ENCODE data around the gene RHOG.

Gene RHOG

GRCh38 chr11:3859373-3859881, 18.7 kb upstream of the RHOG start:
- DNase-seq (ENCODE audit: low spot score): no peak

GRCh38 chr11:3857628-3858027, 16.9 kb upstream of the RHOG start:
- DNase-seq (ENCODE audit: low spot score): no peak

GRCh38 chr11:3856856-3857553, 16.2 kb upstream of the RHOG start:
- no peak for DNase-seq (ENCODE audit: low spot score)

GRCh38 chr11:3855808-3856491, 15.2 kb upstream of the RHOG start:
- peak; percentile 27 for DNase-seq (ENCODE audit: low spot score)

- DNase-seq (ENCODE audit: low spot score): peak; percentile 94
Observed at GRCh38 chr11:3854977-3855807, 14.4 kb upstream of the RHOG start, which contains the start of gene STIM1. STIM1 (plus strand) TSS chr11:3855664; CDS start chr11:3856271, 607 bp downstream.

GRCh38 chr11:3854660-3854976, 13.9 kb upstream of the RHOG start:
- DNase-seq (ENCODE audit: low spot score): no peak

- no peak for DNase-seq (ENCODE audit: low spot score)
Observed at GRCh38 chr11:3853899-3854659, 13.3 kb upstream of the RHOG start.

GRCh38 chr11:3853545-3853842, 12.7 kb upstream of the RHOG start:
- no peak for DNase-seq (ENCODE audit: low spot score)

GRCh38 chr11:3849297-3849874, 8.6 kb upstream of the RHOG start:
- DNase-seq (ENCODE audit: low spot score): peak; percentile 34

GRCh38 chr11:3845670-3846069, 4.9 kb upstream of the RHOG start:
- DNase-seq (ENCODE audit: low spot score): no peak

- DNase-seq (ENCODE audit: low spot score): no peak
Observed at GRCh38 chr11:3845246-3845645, 4.5 kb upstream of the RHOG start.

- DNase-seq (ENCODE audit: low spot score): no peak
Observed at GRCh38 chr11:3843326-3843725, 2.6 kb upstream of the RHOG start.

GRCh38 chr11:3841426-3842350, 929 bp upstream of the RHOG start:
- DNase-seq (ENCODE audit: low spot score): peak; percentile 81

GRCh38 chr11:3840004-3840869, 522 bp downstream of the RHOG start:
- DNase-seq (ENCODE audit: low spot score): no peak

GRCh38 chr11:3838504-3838903, 2.3 kb downstream of the RHOG start:
- no peak for DNase-seq (ENCODE audit: low spot score)

- no peak for DNase-seq (ENCODE audit: low spot score)
Observed at GRCh38 chr11:3837793-3838192, 3.0 kb downstream of the RHOG start.

- no peak for DNase-seq (ENCODE audit: low spot score)
Observed at GRCh38 chr11:3836903-3837302, 3.9 kb downstream of the RHOG start.

GRCh38 chr11:3835751-3836150, 5.0 kb downstream of the RHOG start:
- no peak for DNase-seq (ENCODE audit: low spot score)

- DNase-seq (ENCODE audit: low spot score): no peak
Observed at GRCh38 chr11:3834664-3835461, 5.9 kb downstream of the RHOG start.
